ENCODE results near the gene ANTXR1.

Gene ANTXR1

DNA sequence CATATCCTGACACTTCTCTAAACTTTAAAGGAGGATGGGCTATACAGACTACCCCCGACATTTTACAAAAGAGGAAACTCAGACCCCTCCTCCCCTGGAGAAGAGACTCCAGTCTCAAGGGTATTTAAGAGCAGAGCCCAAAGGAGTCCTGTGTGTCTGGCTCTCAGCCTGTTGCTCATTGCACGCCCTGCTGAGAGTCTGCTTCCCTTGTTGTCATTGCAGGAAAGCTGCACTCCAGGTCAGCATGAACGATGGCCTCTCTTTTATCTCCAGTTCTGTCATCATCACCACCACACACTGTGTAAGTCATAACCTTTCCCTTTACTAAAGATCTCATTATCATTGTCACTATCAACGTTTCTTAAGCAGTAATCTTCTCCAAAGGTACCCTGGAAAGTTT is 111.4 kb downstream of the ANTXR1 start:
- TF ChIP-seq ZNF274 (IDR thresholded peaks at IDR 0.05; ENCODE audit: low read depth, low read length), result no peak

DNA sequence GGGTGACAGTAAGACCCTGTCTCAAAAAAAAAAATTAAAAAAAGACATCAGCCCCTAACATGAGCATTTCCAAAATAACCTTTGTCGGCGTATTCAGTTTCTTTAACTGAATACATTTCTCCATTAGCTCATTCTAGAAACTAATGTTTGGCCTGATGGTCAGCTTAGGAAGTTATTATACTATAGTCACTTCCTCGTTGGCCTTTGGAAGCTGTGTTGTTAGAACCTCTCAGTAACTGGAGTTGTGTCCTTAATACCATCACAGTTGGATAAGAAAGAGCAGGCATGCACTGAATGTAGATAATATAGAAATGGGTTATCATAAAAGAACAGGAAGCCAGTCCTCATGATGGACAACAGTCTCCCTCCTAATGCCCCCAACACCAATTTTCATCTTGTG is 112.8 kb downstream of the ANTXR1 start:
- H3K4me3 ChIP-seq (ENCODE audit: low read length), result no peak overlapping the region
- TF ChIP-seq ZNF274 (IDR thresholded peaks at IDR 0.05; ENCODE audit: low read depth, low read length), result no peak

More for the DNA sequence above, 111.4 kb downstream of the ANTXR1 start:
- no peak overlapping the region for H3K4me3 ChIP-seq (ENCODE audit: low read length)

- TF ChIP-seq ZNF274 (IDR thresholded peaks at IDR 0.05; ENCODE audit: low read depth, low read length), result no peak
- H3K4me3 ChIP-seq (ENCODE audit: low read length), result no peak overlapping the region
These were observed 113.4 kb downstream of the ANTXR1 start for GRCh38 chr2:69126341-69126740.

- no peak for TF ChIP-seq ZNF274 (IDR thresholded peaks at IDR 0.05; ENCODE audit: low read depth, low read length)
- H3K4me3 ChIP-seq (ENCODE audit: low read length), result no peak overlapping the region
These were observed 118.5 kb downstream of the ANTXR1 start for GRCh38 chr2:69131452-69131851.

DNA sequence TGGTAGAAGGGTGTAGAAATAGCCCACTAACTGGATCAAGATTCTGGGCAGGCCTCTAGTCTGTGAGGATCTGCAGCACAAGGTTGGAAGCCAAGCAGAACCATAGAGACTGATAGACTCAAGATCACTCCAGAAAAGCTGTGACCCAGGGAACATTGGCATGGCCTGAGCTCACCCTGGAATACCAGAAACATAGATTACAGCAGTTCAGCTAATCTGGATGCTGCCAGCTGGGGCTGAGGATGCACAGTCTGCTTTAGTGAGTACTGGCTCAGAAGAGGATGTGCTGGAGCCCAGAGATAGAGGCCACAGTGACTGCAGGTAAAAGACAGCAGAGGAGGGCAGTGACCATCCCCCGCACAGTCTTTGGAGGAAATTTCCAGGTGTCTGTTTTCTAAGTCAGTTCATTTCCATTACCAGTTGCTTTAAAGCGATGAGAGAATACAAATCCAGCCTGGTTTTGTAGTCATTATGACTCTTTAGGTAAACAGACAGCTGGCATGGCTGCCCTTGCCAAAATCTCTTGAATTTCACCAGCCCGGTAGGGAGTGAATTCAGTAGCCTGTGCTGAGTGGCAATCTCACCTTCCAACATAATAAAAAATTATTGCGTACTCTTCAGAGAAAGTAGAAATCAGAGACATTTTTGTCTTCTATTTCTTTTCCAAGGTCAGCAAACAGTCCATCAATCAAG is 119.2 kb downstream of the ANTXR1 start:
- TF ChIP-seq ZNF274 (IDR thresholded peaks at IDR 0.05; ENCODE audit: low read depth, low read length), result no peak
- no peak overlapping the region for H3K4me3 ChIP-seq (ENCODE audit: low read length)

DNA sequence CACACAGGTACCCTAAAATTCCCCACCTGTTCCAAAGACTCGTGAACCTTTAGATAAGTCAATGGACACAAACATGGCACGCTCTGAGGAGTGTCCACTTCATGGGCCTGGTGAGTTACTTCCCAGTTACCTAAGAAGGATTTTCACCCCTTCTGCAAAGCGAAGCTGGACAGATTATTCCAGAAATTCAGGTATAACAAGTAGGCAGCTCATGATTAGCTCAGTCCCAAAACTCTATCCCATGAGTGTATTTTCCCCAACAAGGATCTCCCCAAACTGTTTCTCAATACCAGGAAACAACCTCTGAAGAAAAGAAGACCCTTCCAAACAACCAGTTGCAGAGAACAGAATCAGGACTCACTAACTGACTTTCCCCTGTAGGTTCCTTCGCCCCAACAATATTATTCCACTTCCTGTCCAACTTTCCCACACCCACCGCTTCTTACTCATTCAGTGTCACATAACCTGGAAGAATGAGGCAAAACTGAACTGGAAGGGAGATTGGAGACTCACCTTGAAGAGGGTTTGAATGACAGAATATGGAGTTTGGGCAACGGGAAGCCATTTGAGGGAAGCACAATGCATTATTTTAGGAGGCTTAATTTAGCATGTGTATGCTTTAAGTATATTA is 120.1 kb downstream of the ANTXR1 start:
- no peak overlapping the region for H3K4me3 ChIP-seq (ENCODE audit: low read length)
- TF ChIP-seq ZNF274 (IDR thresholded peaks at IDR 0.05; ENCODE audit: low read depth, low read length), result no peak

DNA sequence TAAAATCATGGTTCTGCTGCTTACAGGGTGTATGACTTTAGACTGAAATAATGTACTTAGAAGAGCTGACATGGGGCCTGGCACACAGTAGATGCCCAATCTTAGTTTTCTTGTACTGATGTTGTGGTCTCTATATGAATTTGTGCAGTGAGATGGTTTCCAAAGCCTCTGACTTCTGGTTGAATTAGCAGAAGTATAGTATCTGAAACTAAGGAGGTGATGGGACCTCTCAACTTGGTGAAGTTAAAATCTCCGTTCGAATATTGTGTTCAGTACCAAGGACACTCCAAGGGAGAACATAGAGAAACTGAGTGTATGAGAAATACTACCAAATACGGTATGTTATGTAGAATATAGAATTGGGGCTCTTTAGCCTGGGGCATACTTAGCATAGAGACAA is 120.9 kb downstream of the ANTXR1 start:
- H3K4me3 ChIP-seq (ENCODE audit: low read length), result no peak overlapping the region
- TF ChIP-seq ZNF274 (IDR thresholded peaks at IDR 0.05; ENCODE audit: low read depth, low read length), result no peak

GRCh38 chr2:69134306-69134945 is 121.4 kb downstream of the ANTXR1 start:
- no peak for TF ChIP-seq ZNF274 (IDR thresholded peaks at IDR 0.05; ENCODE audit: low read depth, low read length)
- no peak overlapping the region for H3K4me3 ChIP-seq (ENCODE audit: low read length)

- H3K4me3 ChIP-seq (ENCODE audit: low read length), result no peak overlapping the region
- no peak for TF ChIP-seq ZNF274 (IDR thresholded peaks at IDR 0.05; ENCODE audit: low read depth, low read length)
These were observed 125.3 kb downstream of the ANTXR1 start for GRCh38 chr2:69138247-69138772.

DNA sequence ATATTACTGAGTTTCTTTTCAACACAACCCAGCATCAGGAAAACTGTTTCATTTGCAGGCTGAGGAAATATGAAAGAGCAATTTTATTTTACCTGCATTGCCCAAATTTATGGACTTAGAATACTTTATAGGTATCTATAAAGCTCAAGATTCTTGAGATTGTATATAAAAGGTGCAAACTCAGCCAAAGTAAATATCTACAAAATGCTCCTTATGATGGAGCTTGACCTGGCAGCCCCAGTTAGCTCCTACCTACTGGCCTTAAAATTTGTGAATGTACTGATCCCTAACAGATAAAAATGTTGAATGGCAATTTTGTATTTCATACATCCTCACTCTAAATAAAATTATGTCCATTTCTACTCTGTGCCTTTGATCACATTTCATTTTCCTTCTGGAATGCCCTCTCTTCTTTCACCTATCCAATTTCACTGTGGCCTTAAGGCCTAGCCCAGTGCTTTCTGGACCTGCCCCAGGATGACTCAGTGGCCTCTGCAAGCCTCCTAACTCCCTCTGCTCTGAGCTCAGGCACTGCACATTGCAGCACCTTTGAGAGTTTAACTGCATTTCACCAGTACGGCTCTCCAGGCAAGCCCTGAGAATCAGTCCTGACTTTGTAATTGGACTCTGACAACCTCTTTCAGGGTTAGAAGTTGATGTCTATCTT is 125.9 kb downstream of the ANTXR1 start:
- H3K4me3 ChIP-seq (ENCODE audit: low read length), result no peak overlapping the region
- TF ChIP-seq ZNF274 (IDR thresholded peaks at IDR 0.05; ENCODE audit: low read depth, low read length), result no peak

DNA sequence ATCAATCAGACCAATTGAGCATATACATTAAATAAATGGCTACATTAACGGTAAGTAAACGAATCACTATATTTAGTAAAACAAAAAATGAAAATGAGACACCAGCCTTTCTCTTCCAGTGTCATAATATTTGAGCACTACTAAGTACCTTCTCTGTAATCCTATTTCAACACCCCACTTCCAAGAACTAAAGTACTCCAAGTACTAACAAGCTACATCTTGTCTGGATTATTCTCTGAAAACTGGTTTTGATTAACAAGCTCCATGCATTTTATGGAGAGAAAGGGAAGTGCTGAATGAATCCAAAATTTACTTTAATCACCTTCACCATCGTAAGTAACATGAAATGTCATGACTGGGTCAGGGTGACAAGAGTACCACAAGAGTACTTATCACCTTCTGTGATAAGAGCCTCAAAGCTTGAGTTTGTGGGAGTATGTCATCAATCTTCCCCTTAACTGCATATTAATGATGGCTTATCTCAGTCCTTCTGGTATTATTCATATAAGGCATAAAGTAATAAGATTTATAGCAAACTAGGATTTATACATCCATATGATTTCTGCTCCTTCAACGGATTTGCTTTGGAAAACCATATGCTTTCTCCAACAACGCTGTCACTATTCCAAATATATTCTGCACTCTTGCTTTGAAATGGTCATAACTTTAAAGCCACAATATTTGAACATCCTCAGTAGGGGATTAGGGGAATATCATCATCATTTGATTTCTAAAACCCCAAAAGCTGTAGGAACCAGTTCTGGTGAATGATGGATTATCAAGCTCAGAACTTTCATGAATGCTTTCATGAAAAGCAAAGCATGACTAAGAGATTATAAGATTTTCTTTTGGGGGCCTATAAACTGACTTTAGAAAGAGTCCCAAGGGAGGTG is 127.0 kb downstream of the ANTXR1 start:
- TF ChIP-seq ZNF274 (IDR thresholded peaks at IDR 0.05; ENCODE audit: low read depth, low read length), result no peak

DNA sequence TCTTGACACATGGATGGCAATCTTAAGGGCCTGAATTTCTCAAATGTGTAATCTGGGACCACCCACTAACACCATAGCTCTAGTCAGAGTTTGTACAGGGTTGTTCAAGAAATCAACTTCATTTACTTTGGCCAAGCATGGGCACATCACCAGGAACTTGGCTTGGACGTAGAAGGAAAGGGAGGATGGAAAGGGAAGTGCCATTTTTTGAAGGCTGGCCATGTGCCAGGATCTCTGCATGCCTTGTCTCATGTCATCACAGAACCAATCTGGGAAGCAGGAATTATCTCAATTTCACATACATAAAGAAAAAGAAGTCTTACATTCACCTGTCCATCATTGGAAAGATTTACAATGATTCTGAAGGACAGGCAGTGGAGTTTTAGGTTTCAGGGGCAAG is 128.1 kb downstream of the ANTXR1 start:
- H3K4me3 ChIP-seq (ENCODE audit: low read length), result no peak overlapping the region
- no peak for TF ChIP-seq ZNF274 (IDR thresholded peaks at IDR 0.05; ENCODE audit: low read depth, low read length)

More for the DNA sequence above, 127.0 kb downstream of the ANTXR1 start:
- no peak overlapping the region for H3K4me3 ChIP-seq (ENCODE audit: low read length)

GRCh38 chr2:69143748-69144360 is 130.9 kb downstream of the ANTXR1 start:
- no peak for TF ChIP-seq ZNF274 (IDR thresholded peaks at IDR 0.05; ENCODE audit: low read depth, low read length)
- no peak overlapping the region for H3K4me3 ChIP-seq (ENCODE audit: low read length)
